Activated T-helper 1 cell treated with anti-CD3 and anti-CD28 coated beads, Interleukin-2, amount 50 U/mL, for 16 hours (primary cell): Measurements from ENCODE around the gene CUL3.
"Not testable (repeated sequence)": the region's sequence is repeated elsewhere in the genome, so short reads cannot be mapped to it uniquely, and the experiment has no call there.

Experiments
- DNase-seq, 2 donors: peaks; one replicate each; pipeline ENCODE4 v3.0.0-alpha.2; 2020; ENCODE audit warnings: low read depth in 1 of 2, low spot score in 1 of 2

CUL3 gene

GRCh38 chr2:224583033-224583432 is 2.1 kb downstream of the CUL3 start:
- not testable (repeated sequence) for DNase-seq

- no peak for DNase-seq
Measured at GRCh38 chr2:224580248-224580647, 4.9 kb downstream of the CUL3 start.

GRCh38 chr2:224579411-224579810 is 5.8 kb downstream of the CUL3 start:
- DNase-seq = no peak

- no peak for DNase-seq
Measured at GRCh38 chr2:224577541-224577940, 7.6 kb downstream of the CUL3 start.

GRCh38 chr2:224576088-224576715 is 9.0 kb downstream of the CUL3 start:
- no peak for DNase-seq

GRCh38 chr2:224574423-224575084 is 10.6 kb downstream of the CUL3 start:
- no peak for DNase-seq

- DNase-seq = no peak
Measured at GRCh38 chr2:224573724-224574123, 11.4 kb downstream of the CUL3 start.

GRCh38 chr2:224572338-224572737 is 12.8 kb downstream of the CUL3 start:
- DNase-seq = no peak

GRCh38 chr2:224570328-224570993 is 14.7 kb downstream of the CUL3 start:
- no peak for DNase-seq

GRCh38 chr2:224569654-224570053 is 15.5 kb downstream of the CUL3 start:
- no peak for DNase-seq

- no peak for DNase-seq
Measured at GRCh38 chr2:224565452-224566035, 19.6 kb downstream of the CUL3 start.

- no peak for DNase-seq
Measured at GRCh38 chr2:224563537-224563936, 21.6 kb downstream of the CUL3 start.

GRCh38 chr2:224562831-224563230 is 22.3 kb downstream of the CUL3 start:
- DNase-seq = no peak

- no peak for DNase-seq
Measured at GRCh38 chr2:224561234-224562005, 23.7 kb downstream of the CUL3 start.

GRCh38 chr2:224560549-224560948 is 24.6 kb downstream of the CUL3 start:
- DNase-seq = no peak

- DNase-seq = no peak
Measured at GRCh38 chr2:224557610-224558009, 27.6 kb downstream of the CUL3 start.

- no peak for DNase-seq
Measured at GRCh38 chr2:224556381-224556780, 28.8 kb downstream of the CUL3 start.

GRCh38 chr2:224555823-224556366 is 29.3 kb downstream of the CUL3 start:
- no peak for DNase-seq

GRCh38 chr2:224552771-224553170 is 32.4 kb downstream of the CUL3 start:
- DNase-seq = no peak

- DNase-seq = no peak
Measured at GRCh38 chr2:224551693-224552092, 33.5 kb downstream of the CUL3 start.

- no peak for DNase-seq
Measured at GRCh38 chr2:224546926-224547325, 38.2 kb downstream of the CUL3 start.
